GM18526 (cell line): ENCODE measurements around the gene EPGN.

Experiments used
- POLR2A ChIP-seq: IDR thresholded peaks from 3 replicates; pipeline ENCODE4 v1.6.1; 2011; ENCODE audit not compliant: insufficient read length; ENCODE audit errors: extremely low read depth

Gene EPGN

GRCh38 chr4:74357965-74358364 is 49.7 kb downstream of the EPGN start:
- no peak for TF ChIP-seq POLR2A

GRCh38 chr4:74361671-74362070 is 53.4 kb downstream of the EPGN start:
- TF ChIP-seq POLR2A, result no peak

- no peak for TF ChIP-seq POLR2A
Observed at GRCh38 chr4:74362347-74362746, 54.1 kb downstream of the EPGN start.

- TF ChIP-seq POLR2A, result no peak
Observed at GRCh38 chr4:74364256-74364651, 56.0 kb downstream of the EPGN start.

- no peak for TF ChIP-seq POLR2A
Observed at GRCh38 chr4:74364652-74365491, 56.6 kb downstream of the EPGN start, which contains the start of gene EREG. TSS of gene EREG (plus strand) at chr4:74365145. CDS start at chr4:74365309, 164 bp downstream.

- no peak for TF ChIP-seq POLR2A
Observed at GRCh38 chr4:74365761-74366160, 57.5 kb downstream of the EPGN start.
